HEK293 (cell line): ENCODE results near the gene NOS1AP.

Experiments used
- CTCF ChIP-seq: fragments of 450-650 bp; formaldehyde crosslinking; IDR thresholded peaks from 2 replicates; pipeline ENCODE4 v1.5.1; 2016; ENCODE audit warnings: missing biosample characterization, missing genetic modification characterization
- KLF16 ChIP-seq: fragments of 450-650 bp; formaldehyde crosslinking; IDR thresholded peaks from 2 replicates; pipeline ENCODE4 v1.5.1; 2017; ENCODE audit warnings: missing biosample characterization, missing genetic modification characterization
- ZNF114 ChIP-seq: fragments of 450-650 bp; formaldehyde crosslinking; IDR thresholded peaks from 2 replicates; pipeline ENCODE4 v1.5.0; 2017; ENCODE audit warnings: missing biosample characterization, missing genetic modification characterization
- ZNF148 ChIP-seq: fragments of 450-650 bp; formaldehyde crosslinking; IDR thresholded peaks from 2 replicates; pipeline ENCODE4 v1.5.0; 2017; ENCODE audit warnings: missing biosample characterization, missing genetic modification characterization, borderline replicate concordance
- ZNF548 ChIP-seq: fragments of 450-650 bp; formaldehyde crosslinking; IDR thresholded peaks from 2 replicates; pipeline ENCODE4 v1.5.1; 2016; ENCODE audit warnings: missing biosample characterization, missing genetic modification characterization
- ZNF596 ChIP-seq: fragments of 450-650 bp; IDR thresholded peaks from 2 replicates; pipeline ENCODE4 v1.5.0; 2018; ENCODE audit warnings: missing biosample characterization, mild to moderate bottlenecking, missing genetic modification characterization, moderate library complexity

- TF ChIP-seq ZNF114 (tag by site-specific recombination) (no peak), CTCF (tag by site-specific recombination) (no peak), KLF16 (no peak), ZNF148 (tag by site-specific recombination) (no peak), ZNF548 (tag by site-specific recombination) (no peak), ZNF596 (tag by site-specific recombination) (no peak)
Observed at GRCh38 chr1:162366149-162366548, 296.7 kb downstream of the NOS1AP start.
